CD4-positive, alpha-beta T cell (primary cell): ENCODE data around the gene STX4. TPM values are rescaled to one million over a fixed set of nuclear protein-coding genes. Genes with fewer than 3 reads are reported as not detected.

Experiments used
- ATAC-seq: fragments of 200-7000 bp; cut with Tn5 transposase; one replicate; pipeline ENCODE4 v1.10.0; 2022; ENCODE audit warnings: mild to moderate bottlenecking; ENCODE audit not compliant: poor library complexity
- CTCF ChIA-PET: fragments of 350-600 bp; sonication (Branson Sonifier 250); formaldehyde crosslinking; loops from one replicate; lab custom pipeline; 2021; ENCODE audit warnings: antibody characterized with exemption, inconsistent platforms; lab: Charles Lee
- POLR2A ChIA-PET: fragments of 350-600 bp; sonication (Branson Sonifier 250); formaldehyde crosslinking; loops from one replicate; lab custom pipeline; 2021; ENCODE audit warnings: antibody characterized with exemption, inconsistent platforms; lab: Charles Lee
- DNase-seq, 14 experiments: peaks; one replicate each; pipeline ENCODE4 v3.0.0-alpha.2; 2013 to 2020; ENCODE audit warnings: mixed read lengths in 2 of 14
- H3K27ac ChIP-seq, 2 donors: one replicate each; pipeline versions ENCODE4 v1.5.1 to v1.7.0; 2013; ENCODE audit warnings: low read length in 2 of 2, low read depth in 1 of 2, mild to moderate bottlenecking in 1 of 2
- H3K27me3 ChIP-seq, 2 experiments: 1 replicate in 1 of 2; 2 replicates in 1 of 2; pipeline versions ENCODE4 v1.6.1 to v1.7.0; 2013; ENCODE audit warnings: low read length in 2 of 2, control low read depth in 1 of 2, mild to moderate bottlenecking in 1 of 2, moderate library complexity in 1 of 2; ENCODE audit not compliant: insufficient read depth in 2 of 2, control insufficient read depth in 1 of 2
- H3K36me3 ChIP-seq: one replicate; pipeline ENCODE4 v1.6.1; 2013; ENCODE audit warnings: low read length, control low read depth; ENCODE audit not compliant: insufficient read depth
- H3K4me1 ChIP-seq: one replicate; pipeline ENCODE4 v1.6.1; 2013; ENCODE audit warnings: low read length, control low read depth; ENCODE audit not compliant: insufficient read depth
- H3K4me3 ChIP-seq: one replicate; pipeline ENCODE4 v1.5.1; 2013; ENCODE audit warnings: mild to moderate bottlenecking, low read length, moderate library complexity
- H3K9me3 ChIP-seq, 2 experiments: 1 replicate in 1 of 2; 2 replicates in 1 of 2; pipeline versions ENCODE4 v1.6.1 to v1.7.0; 2013; ENCODE audit warnings: low read length in 2 of 2, mild to moderate bottlenecking in 2 of 2, control low read depth in 1 of 2, moderate library complexity in 1 of 2; ENCODE audit not compliant: control insufficient read depth in 1 of 2, insufficient read depth in 1 of 2
- H3K27ac Mint-ChIP-seq: one replicate; pipeline ENCODE4 v1.8.0; 2020; ENCODE audit warnings: mixed read lengths
- H3K27me3 Mint-ChIP-seq: one replicate; pipeline ENCODE4 v1.8.0; 2021; ENCODE audit warnings: mixed read lengths
- H3K36me3 Mint-ChIP-seq: one replicate; pipeline ENCODE4 v1.8.0; 2021; ENCODE audit warnings: low read depth, mixed read lengths
- H3K4me1 Mint-ChIP-seq: one replicate; pipeline ENCODE4 v1.8.0; 2021; ENCODE audit warnings: low read depth, mixed read lengths
- H3K4me3 Mint-ChIP-seq: one replicate; pipeline ENCODE4 v1.8.0; 2020; ENCODE audit warnings: mild to moderate bottlenecking, mixed read lengths
- H3K9me3 Mint-ChIP-seq: one replicate; pipeline ENCODE4 v1.8.0; 2020; ENCODE audit warnings: mixed read lengths
- CTCF ChIP-seq: fragments of 200-600 bp; IDR thresholded peaks from one replicate; pipeline ENCODE4 v1.8.0; 2022; ENCODE audit warnings: antibody characterized with exemption, mild to moderate bottlenecking
- intact Hi-C, 2 experiments: fragments of 100-400 bp; cut with DNase I in 1 of 2; cut with micrococcal nuclease in 1 of 2; formaldehyde crosslinking; loops; one replicate each; pipeline versions ENCODE4 v1.15.1 to v1.9.0; 2023 to 2025; cut with DNase I, micrococcal nuclease
- total RNA-seq, 174 experiments: library from RNA in 2 of 174; stranded (reverse) in 2 of 174; gene quantifications; one replicate each; pipeline ENCODE4 v1.2.3 and lab custom pipeline; 2021 to 2026

STX4 gene
- total RNA-seq, 2 experiments from 2014 or later: 54.1 to 55.2 TPM

GRCh38 chr16:31087971-31088370, 54.6 kb downstream of the STX4 start:
- peaks cover 4% of the 10 kb centered on the region for H3K4me1 ChIP-seq
- DNase-seq (no peak), ATAC-seq (no peak)
- H3K27ac ChIP-seq: no peak overlapping the region
- H3K27me3 ChIP-seq: no peaks in the 10 kb centered on the region
- no peaks in the 10 kb centered on the region for H3K9me3 ChIP-seq
- no peak overlapping the region for H3K4me3 ChIP-seq
- Mint-ChIP-seq H3K9me3 (no peaks in the 10 kb centered on the region), H3K4me3 (no peak overlapping the region), H3K36me3 (peaks cover 34% of the 10 kb centered on the region), H3K27ac (no peak overlapping the region), H3K4me1 (peaks cover 10% of the 10 kb centered on the region), H3K27me3 (no peaks in the 10 kb centered on the region)
- peaks cover 32% of the 10 kb centered on the region for H3K36me3 ChIP-seq
- ChIA-PET POLR2A (no interaction called here), CTCF (no interaction called here)
- intact Hi-C loops: no loop called here
- TF ChIP-seq CTCF: no peak

DNA sequence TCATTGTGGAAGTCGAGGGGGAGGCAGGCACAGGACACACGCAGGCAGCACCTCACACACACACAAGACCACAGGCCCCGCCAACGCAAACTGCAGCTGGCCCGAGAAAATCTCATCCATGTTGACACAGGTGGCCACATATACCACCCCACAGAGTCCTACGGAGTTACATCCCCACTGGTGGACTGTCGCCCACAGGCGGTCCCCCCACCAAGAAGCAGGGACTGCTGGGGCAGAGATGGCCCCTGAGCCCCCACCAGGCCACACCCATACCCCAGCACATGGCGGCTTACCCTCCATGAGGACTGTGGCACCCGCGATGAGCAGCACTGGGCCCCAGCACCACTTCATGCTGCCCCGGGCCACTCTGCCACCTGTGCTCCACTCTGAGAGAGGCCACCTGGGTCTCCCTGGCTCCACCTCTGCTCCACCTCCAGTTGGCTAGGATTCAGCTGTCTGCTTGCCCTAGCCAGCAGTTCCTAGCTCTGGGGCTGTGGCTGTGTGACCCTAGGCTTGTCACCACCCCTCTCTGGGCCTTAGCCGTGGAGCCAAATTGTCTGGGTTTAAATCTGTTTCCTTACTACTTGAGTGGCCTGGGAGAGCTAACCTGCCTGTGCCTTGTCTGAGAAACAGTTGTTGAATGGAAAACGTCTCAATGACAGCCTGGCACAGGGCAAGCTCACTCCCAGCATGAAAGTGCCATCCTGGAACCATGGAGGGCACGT, 55.3 kb downstream of the STX4 start, which contains the start of gene PRSS53:
Gene PRSS53, minus strand, starts transcription at position 485 of the 725 bp plus-strand sequence. Its CDS starts 134 bp downstream, at position 351.
- Histone ChIP-seq H3K27ac (no peak within 1 kb of the TSS), H3K4me3 (no peak within 1 kb of the TSS), H3K36me3 (peaks cover 27% of the 10 kb centered on the region), H3K27me3 (no peaks in the 10 kb centered on the region), H3K9me3 (no peaks in the 10 kb centered on the region), H3K4me1 (peaks cover 11% of the 10 kb centered on the region)
- Mint-ChIP-seq H3K36me3 (peaks cover 28% of the 10 kb centered on the region), H3K9me3 (no peaks in the 10 kb centered on the region), H3K27me3 (no peaks in the 10 kb centered on the region), H3K4me1 (peaks cover 15% of the 10 kb centered on the region), H3K27ac (no peak within 1 kb of the TSS), H3K4me3 (no peak within 1 kb of the TSS)
- no peak for ATAC-seq
- CTCF ChIA-PET: no interaction called here
- POLR2A ChIA-PET: no interaction called here
- no peak for TF ChIP-seq CTCF
- no peak for DNase-seq
- intact Hi-C loops: no loop called here

GRCh38 chr16:31089199-31089598, 55.8 kb downstream of the STX4 start:
- no peak for DNase-seq
- H3K27me3 Mint-ChIP-seq: no peaks in the 10 kb centered on the region

More at GRCh38 chr16:31089199-31089598, 55.8 kb downstream of the STX4 start:
- no peak for TF ChIP-seq CTCF
- POLR2A ChIA-PET: no interaction called here
- no peaks in the 10 kb centered on the region for H3K9me3 ChIP-seq
- no peak overlapping the region for H3K27ac Mint-ChIP-seq
- peaks cover 27% of the 10 kb centered on the region for H3K36me3 ChIP-seq
- H3K27ac ChIP-seq: no peak overlapping the region
- H3K4me1 ChIP-seq: peaks cover 17% of the 10 kb centered on the region
- peaks cover 21% of the 10 kb centered on the region for H3K4me1 Mint-ChIP-seq
- H3K9me3 Mint-ChIP-seq: no peaks in the 10 kb centered on the region
- no peak overlapping the region for H3K4me3 Mint-ChIP-seq
- CTCF ChIA-PET: no interaction called here
- peaks cover 27% of the 10 kb centered on the region for H3K36me3 Mint-ChIP-seq
- H3K27me3 ChIP-seq: no peaks in the 10 kb centered on the region
- ATAC-seq: no peak
- intact Hi-C loops: no loop called here
- H3K4me3 ChIP-seq: no peak overlapping the region

Other genes starting within 250 kb of the STX4 start
- gene ZNF629, start 246.4 kb upstream of the STX4 start, total RNA-seq: 1 to 10 TPM; 1.6 to 1.7 TPM
- gene BCL7C, start 139.5 kb upstream of the STX4 start, total RNA-seq: 10 to 100 TPM; 17.8 to 19.1 TPM
- under 1 TPM in 1 of 2 experiments, not detected in 1; 0.20 TPM for gene CTF1, start 136.9 kb upstream of the STX4 start, total RNA-seq
- 1 to 10 TPM; 7.5 to 8.9 TPM for gene FBXL19, start 110.0 kb upstream of the STX4 start, total RNA-seq
- 1 to 10 TPM; 3.0 to 4.5 TPM for gene ORAI3, start 84.5 kb upstream of the STX4 start, total RNA-seq
- gene SETD1A, start 75.8 kb upstream of the STX4 start, total RNA-seq: 10 to 100 TPM; 40.1 to 41.2 TPM
- gene HSD3B7, start 48.4 kb upstream of the STX4 start, total RNA-seq: under 1 TPM in 1 of 2 experiments, not detected in 1; 0.11 TPM
- 1 to 10 TPM; 2.9 to 3.1 TPM for gene STX1B, start 22.9 kb upstream of the STX4 start, total RNA-seq
- 1 to 10 TPM; 4.5 to 6.0 TPM for gene ZNF668, start 40.7 kb downstream of the STX4 start, total RNA-seq
- gene ZNF646, start 40.9 kb downstream of the STX4 start, total RNA-seq: 10 to 100 TPM; 14.3 to 16.6 TPM
- 1 to 10 TPM; 3.5 to 3.9 TPM for gene PRSS53, start 55.4 kb downstream of the STX4 start, total RNA-seq
- 10 to 100 TPM; 19.0 to 19.2 TPM for gene VKORC1, start 61.2 kb downstream of the STX4 start, total RNA-seq
- 1 to 10 TPM; 4.3 to 5.8 TPM for gene BCKDK, start 74.8 kb downstream of the STX4 start, total RNA-seq
- 100 to 1,000 TPM; 114 to 124 TPM for gene KAT8, start 84.1 kb downstream of the STX4 start, total RNA-seq
- gene PRSS8, start 102.2 kb downstream of the STX4 start, total RNA-seq: not detected
- gene PRSS36, start 116.5 kb downstream of the STX4 start, total RNA-seq: under 1 TPM; 0.33 to 0.56 TPM
- 100 to 1,000 TPM; 699 to 733 TPM for gene FUS, start 146.6 kb downstream of the STX4 start, total RNA-seq
- gene PYCARD, start 169.2 kb downstream of the STX4 start, total RNA-seq: 1 to 10 TPM; 8.1 to 8.5 TPM
- gene TRIM72, start 180.6 kb downstream of the STX4 start, total RNA-seq: under 1 TPM in 1 of 2 experiments, not detected in 1; 0.17 TPM
- not detected for gene PYDC1, start 183.6 kb downstream of the STX4 start, total RNA-seq
- gene ITGAM, start 226.4 kb downstream of the STX4 start, total RNA-seq: 1 to 10 TPM; 1.8 to 4.3 TPM